RWPE2 (cell line): Measurements from ENCODE around the gene KNDC1.

ENCODE experiments used
- ATAC-seq: fragments of 200-7000 bp; cut with Tn5 transposase; 3 replicates; pipeline ENCODE4 v1.9.1; 2021; ENCODE audit warnings: low read depth
- DNase-seq: peaks from one replicate; pipeline ENCODE4 v3.0.0-alpha.2; 2020; ENCODE audit warnings: low spot score
- H3K27ac ChIP-seq: fragments of 450-650 bp; 2 replicates; pipeline ENCODE4 v1.5.1; 2017; ENCODE audit warnings: mild to moderate bottlenecking; ENCODE audit not compliant: poor library complexity, severe bottlenecking
- H3K27me3 ChIP-seq: fragments of 250-450 bp; sonication (Bioruptor Pico); 2 replicates; pipeline ENCODE4 v1.5.1; 2021; ENCODE audit warnings: mild to moderate bottlenecking, moderate library complexity; ENCODE audit not compliant: insufficient read depth, poor library complexity, severe bottlenecking
- H3K36me3 ChIP-seq: fragments of 250-450 bp; sonication (Bioruptor Pico); 2 replicates; pipeline ENCODE4 v1.5.1; 2020; ENCODE audit warnings: low read depth, mild to moderate bottlenecking, moderate library complexity
- H3K4me1 ChIP-seq: fragments of 250-450 bp; sonication (Bioruptor Pico); 2 replicates; pipeline ENCODE4 v1.5.1; 2021; ENCODE audit warnings: mild to moderate bottlenecking, moderate library complexity; ENCODE audit not compliant: insufficient read depth, poor library complexity, severe bottlenecking
- H3K4me3 ChIP-seq: fragments of 250-450 bp; sonication (Bioruptor Pico); 2 replicates; pipeline ENCODE4 v1.5.1; 2021; ENCODE audit warnings: mild to moderate bottlenecking, moderate library complexity; ENCODE audit not compliant: severe bottlenecking
- H3K9me3 ChIP-seq: fragments of 250-450 bp; sonication (Bioruptor Pico); 2 replicates; pipeline ENCODE4 v1.5.1; 2021; ENCODE audit warnings: mild to moderate bottlenecking, moderate library complexity; ENCODE audit not compliant: severe bottlenecking
- CTCF ChIP-seq: fragments of 450-650 bp; IDR thresholded peaks from one replicate; pipeline ENCODE4 v1.5.1; 2017; ENCODE audit warnings: mild to moderate bottlenecking, moderate library complexity; ENCODE audit not compliant: poor library complexity, severe bottlenecking

Gene KNDC1

GRCh38 chr10:133139551-133140065, 20.4 kb upstream of the KNDC1 start:
- DNase-seq (peak; percentile 61), ATAC-seq (peak; percentile 26; the same call in 1 of the 3 replicates)
- Histone ChIP-seq H3K4me1 (no peaks in the 10 kb centered on the region), H3K36me3 (no peaks in the 10 kb centered on the region), H3K9me3 (no peaks in the 10 kb centered on the region), H3K4me3 (no peak overlapping the region), H3K27ac (no peak overlapping the region), H3K27me3 (no peaks in the 10 kb centered on the region)
- no peak for TF ChIP-seq CTCF

- ATAC-seq (no peak), DNase-seq (peak; percentile 45)
- no peaks in the 10 kb centered on the region for H3K27me3 ChIP-seq
- H3K4me1 ChIP-seq: no peaks in the 10 kb centered on the region
- H3K36me3 ChIP-seq: no peaks in the 10 kb centered on the region
- no peak overlapping the region for H3K4me3 ChIP-seq
- no peak overlapping the region for H3K27ac ChIP-seq
- no peak for TF ChIP-seq CTCF
- H3K9me3 ChIP-seq: no peaks in the 10 kb centered on the region
Measured at GRCh38 chr10:133140417-133141143, 19.4 kb upstream of the KNDC1 start.

GRCh38 chr10:133141144-133141957, 18.7 kb upstream of the KNDC1 start:
- DNase-seq (peak; percentile 47), ATAC-seq (no peak)
- H3K4me3 ChIP-seq: no peak overlapping the region
- no peaks in the 10 kb centered on the region for H3K36me3 ChIP-seq
- TF ChIP-seq CTCF: no peak
- H3K9me3 ChIP-seq: no peaks in the 10 kb centered on the region
- H3K27ac ChIP-seq: no peak overlapping the region
- no peaks in the 10 kb centered on the region for H3K4me1 ChIP-seq
- no peaks in the 10 kb centered on the region for H3K27me3 ChIP-seq

- Histone ChIP-seq H3K27me3 (no peaks in the 10 kb centered on the region), H3K27ac (no peak overlapping the region), H3K36me3 (no peaks in the 10 kb centered on the region), H3K4me3 (no peak overlapping the region), H3K4me1 (no peaks in the 10 kb centered on the region), H3K9me3 (no peaks in the 10 kb centered on the region)
- ATAC-seq (no peak), DNase-seq (no peak)
- TF ChIP-seq CTCF: no peak
Measured at GRCh38 chr10:133141958-133142340, 18.1 kb upstream of the KNDC1 start.
